Endothelial cell (in vitro differentiated cells): ENCODE measurements around the gene SGO1. TPM values are rescaled to one million over a fixed set of nuclear protein-coding genes. Genes with fewer than 3 reads are reported as not detected.

Source experiments
- DNase-seq: peaks from one replicate; pipeline ENCODE4 v3.0.0; 2021; ENCODE audit warnings: low spot score
- H3K27ac Mint-ChIP-seq: one replicate; pipeline ENCODE4 v1.8.0; 2021; ENCODE audit warnings: mixed read lengths, inconsistent platforms; ENCODE audit not compliant: unreplicated experiment
- H3K27me3 Mint-ChIP-seq: one replicate; pipeline ENCODE4 v1.8.0; 2021; ENCODE audit warnings: mild to moderate bottlenecking, moderate library complexity, mixed read lengths, inconsistent platforms; ENCODE audit not compliant: unreplicated experiment
- H3K36me3 Mint-ChIP-seq: one replicate; pipeline ENCODE4 v1.8.0; 2021; ENCODE audit warnings: mild to moderate bottlenecking, low read depth, mixed read lengths, inconsistent platforms; ENCODE audit not compliant: unreplicated experiment
- H3K4me1 Mint-ChIP-seq: one replicate; pipeline ENCODE4 v1.8.0; 2021; ENCODE audit warnings: mild to moderate bottlenecking, mixed read lengths, inconsistent platforms; ENCODE audit not compliant: unreplicated experiment
- H3K4me3 Mint-ChIP-seq: one replicate; pipeline ENCODE4 v1.8.0; 2021; ENCODE audit warnings: mild to moderate bottlenecking, mixed read lengths, inconsistent platforms; ENCODE audit not compliant: unreplicated experiment
- H3K9me3 Mint-ChIP-seq: one replicate; pipeline ENCODE4 v1.8.0; 2021; ENCODE audit warnings: mixed read lengths, inconsistent platforms; ENCODE audit not compliant: unreplicated experiment
- long read RNA-seq: library from polyadenylated mRNA; unstranded; transcript quantifications from one replicate; pipeline ENCODE4 v2.0.0, GENCODE V29; 2020; ENCODE audit not compliant: unreplicated experiment
- total RNA-seq: library from RNA; stranded (reverse); fragmentation: NEBNext Ultra II Directional; extraction: Animal tissue kit (Norgen Biotek cat#: 25700); gene quantifications from one replicate; pipeline ENCODE4 v1.2.1, GENCODE V29; 2021; ENCODE audit not compliant: unreplicated experiment
- TF ChIP-seq, protein P1 (sequence below): fragments of 200-600 bp; sonication (generic); IDR thresholded peaks from one replicate; pipeline ENCODE4 v1.5.0; 2021; ENCODE audit warnings: antibody characterized with exemption; ENCODE audit not compliant: unreplicated experiment

Gene SGO1
- total RNA-seq, result 8.1 TPM
- long read RNA-seq, partial matches to known transcripts, result 2 of 4 reads
- long read RNA-seq, other reads (novel, unspliced or antisense), result 2 of 4 reads

DNA sequence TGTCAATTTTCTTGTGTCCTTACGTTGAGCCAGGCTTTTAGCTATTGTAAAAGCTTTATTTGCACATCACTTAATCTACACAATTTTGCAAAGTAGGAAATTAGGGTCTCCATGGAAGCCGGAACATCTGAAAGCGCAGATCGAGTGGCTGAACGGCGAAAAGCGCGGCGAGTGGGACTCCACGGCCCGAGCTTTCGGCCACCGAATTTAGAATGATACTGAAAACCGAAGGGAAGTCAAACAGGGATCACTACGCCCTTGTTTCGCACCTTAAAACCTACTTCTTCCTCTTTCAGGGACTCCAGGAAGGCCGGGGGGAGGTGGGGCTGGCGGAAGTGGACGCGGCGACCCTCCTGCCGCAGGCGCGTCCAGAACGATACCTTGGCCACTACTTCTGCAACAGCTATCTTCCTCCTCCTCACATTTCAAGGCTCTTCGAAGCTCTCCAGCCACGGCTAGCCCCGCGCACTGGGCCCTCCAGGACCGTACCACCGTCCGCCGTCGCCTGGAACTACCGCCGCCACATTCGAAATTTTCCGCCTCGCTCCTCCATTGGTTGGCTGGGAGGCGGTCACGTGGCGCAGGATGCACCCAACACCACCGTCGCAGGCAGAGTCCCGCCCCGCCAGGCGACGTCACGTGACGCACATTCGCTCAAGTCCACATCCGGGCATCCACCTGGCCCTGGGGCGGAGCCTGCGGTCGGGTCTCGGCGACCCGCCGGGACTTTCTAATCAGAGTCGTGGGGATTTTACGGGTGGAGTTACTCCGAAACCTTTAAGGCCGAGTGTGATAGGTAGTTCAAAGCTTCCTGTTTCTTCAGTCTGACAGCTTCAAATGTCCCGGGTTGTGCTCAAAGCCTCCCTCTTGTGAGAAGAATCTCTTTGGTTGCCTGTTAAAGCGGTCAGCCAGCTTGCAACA is at the start of gene SGO1:
TSS of gene SGO1 (minus strand) at position 528 of the 921 bp plus-strand sequence. CDS start 2,179 bp downstream, outside the sequence.
- no peak within 1 kb of the TSS for H3K27ac Mint-ChIP-seq
- TF ChIP-seq, protein P1, sequence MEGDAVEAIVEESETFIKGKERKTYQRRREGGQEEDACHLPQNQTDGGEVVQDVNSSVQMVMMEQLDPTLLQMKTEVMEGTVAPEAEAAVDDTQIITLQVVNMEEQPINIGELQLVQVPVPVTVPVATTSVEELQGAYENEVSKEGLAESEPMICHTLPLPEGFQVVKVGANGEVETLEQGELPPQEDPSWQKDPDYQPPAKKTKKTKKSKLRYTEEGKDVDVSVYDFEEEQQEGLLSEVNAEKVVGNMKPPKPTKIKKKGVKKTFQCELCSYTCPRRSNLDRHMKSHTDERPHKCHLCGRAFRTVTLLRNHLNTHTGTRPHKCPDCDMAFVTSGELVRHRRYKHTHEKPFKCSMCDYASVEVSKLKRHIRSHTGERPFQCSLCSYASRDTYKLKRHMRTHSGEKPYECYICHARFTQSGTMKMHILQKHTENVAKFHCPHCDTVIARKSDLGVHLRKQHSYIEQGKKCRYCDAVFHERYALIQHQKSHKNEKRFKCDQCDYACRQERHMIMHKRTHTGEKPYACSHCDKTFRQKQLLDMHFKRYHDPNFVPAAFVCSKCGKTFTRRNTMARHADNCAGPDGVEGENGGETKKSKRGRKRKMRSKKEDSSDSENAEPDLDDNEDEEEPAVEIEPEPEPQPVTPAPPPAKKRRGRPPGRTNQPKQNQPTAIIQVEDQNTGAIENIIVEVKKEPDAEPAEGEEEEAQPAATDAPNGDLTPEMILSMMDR, result no peak
- no peaks in the 10 kb centered on the region for H3K9me3 Mint-ChIP-seq
- H3K27me3 Mint-ChIP-seq, result no peaks in the 10 kb centered on the region
- peak; percentile 99 for DNase-seq
- no peaks in the 10 kb centered on the region for H3K36me3 Mint-ChIP-seq
- no peak within 1 kb of the TSS for H3K4me3 Mint-ChIP-seq
- peaks cover 3% of the 10 kb centered on the region for H3K4me1 Mint-ChIP-seq

DNA sequence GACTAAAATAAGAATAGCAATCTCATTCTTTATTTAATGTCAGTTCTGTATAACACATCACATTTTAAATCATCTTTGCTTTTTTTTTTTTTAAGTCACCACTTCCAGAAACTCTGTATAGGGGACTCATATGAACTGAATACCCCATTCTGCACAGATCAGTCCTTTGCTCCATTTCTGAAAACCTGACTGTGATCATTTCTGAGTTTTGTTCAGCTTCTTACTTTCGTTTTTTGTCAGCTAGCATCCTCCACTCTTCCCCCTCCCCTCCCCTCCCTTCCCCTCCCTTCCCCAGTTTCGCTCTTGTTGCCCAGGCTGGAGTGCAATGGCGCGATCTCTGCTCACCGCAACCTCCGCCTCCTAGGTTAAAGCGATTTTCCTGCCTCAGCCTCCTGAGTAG is 49.8 kb upstream of the SGO1 start:
- H3K27me3 Mint-ChIP-seq, result no peaks in the 10 kb centered on the region
- TF ChIP-seq, protein P1, result no peak
- no peaks in the 10 kb centered on the region for H3K4me1 Mint-ChIP-seq
- H3K9me3 Mint-ChIP-seq, result no peaks in the 10 kb centered on the region
- DNase-seq, result no peak
- no peaks in the 10 kb centered on the region for H3K36me3 Mint-ChIP-seq
- H3K27ac Mint-ChIP-seq, result no peak overlapping the region
- no peak overlapping the region for H3K4me3 Mint-ChIP-seq

DNA sequence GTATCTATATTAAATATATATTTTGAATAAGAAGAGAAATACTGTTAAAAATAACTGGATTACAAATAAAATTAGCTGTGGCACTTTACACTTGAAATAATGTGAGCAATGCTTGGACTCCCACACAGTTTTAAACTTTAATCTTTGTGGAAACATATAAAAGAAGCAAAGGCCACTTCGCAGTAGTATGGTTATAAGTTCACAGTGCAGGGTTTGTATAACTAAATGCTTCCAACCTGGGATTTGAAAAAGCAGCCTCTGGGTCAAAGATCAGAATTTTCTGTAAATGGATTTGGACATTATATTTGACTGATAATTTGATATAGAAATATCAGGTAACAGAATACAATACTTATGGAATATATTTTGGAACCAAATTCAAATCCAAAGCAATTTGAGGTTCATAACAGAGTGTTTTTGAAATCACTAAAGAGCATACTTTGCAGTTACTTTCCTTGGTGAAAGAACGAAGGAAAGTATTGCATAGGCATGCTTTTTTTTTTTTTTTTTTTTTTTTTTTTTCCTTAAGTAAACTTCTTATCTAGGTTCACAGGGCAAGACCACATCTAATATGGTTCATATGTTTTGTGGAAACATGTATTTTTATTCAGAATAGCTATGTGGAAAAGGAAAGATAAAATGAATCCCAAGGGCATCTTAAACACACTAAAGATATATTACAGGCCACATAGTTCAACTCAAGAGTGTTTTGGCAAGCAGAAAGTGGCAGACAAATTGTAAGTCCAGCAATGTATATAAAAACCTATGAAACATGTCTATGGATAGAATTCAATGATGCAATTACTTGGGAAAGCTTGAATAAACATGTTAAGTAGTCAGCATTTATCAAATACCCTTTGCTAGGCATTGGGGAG is 47.1 kb upstream of the SGO1 start:
- H3K9me3 Mint-ChIP-seq, result no peaks in the 10 kb centered on the region
- DNase-seq, result no peak
- no peak overlapping the region for H3K4me3 Mint-ChIP-seq
- no peaks in the 10 kb centered on the region for H3K36me3 Mint-ChIP-seq
- H3K27me3 Mint-ChIP-seq, result no peaks in the 10 kb centered on the region
- TF ChIP-seq, protein P1, result no peak
- no peak overlapping the region for H3K27ac Mint-ChIP-seq
- no peaks in the 10 kb centered on the region for H3K4me1 Mint-ChIP-seq

DNA sequence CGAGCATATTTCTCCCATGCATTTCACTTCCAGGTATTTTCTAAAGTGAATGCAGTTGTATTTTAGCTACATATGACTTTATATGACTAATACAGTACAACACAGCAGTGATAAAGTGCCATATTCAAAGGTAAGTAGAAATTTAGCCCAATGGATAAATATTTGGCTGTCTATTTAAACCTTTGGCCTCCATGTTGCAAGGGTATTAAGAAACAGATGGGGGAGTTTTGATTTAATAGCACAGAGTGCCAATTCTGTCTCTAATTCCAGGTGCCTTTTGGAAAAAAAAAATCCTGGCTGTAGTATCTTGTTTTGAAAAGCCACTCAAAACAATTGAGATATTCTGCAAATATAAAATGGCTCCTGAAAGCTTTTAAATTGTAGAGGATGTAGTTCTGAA is 44.9 kb upstream of the SGO1 start:
- Mint-ChIP-seq H3K27ac (no peak overlapping the region), H3K4me1 (no peaks in the 10 kb centered on the region), H3K36me3 (no peaks in the 10 kb centered on the region), H3K9me3 (no peaks in the 10 kb centered on the region), H3K4me3 (no peak overlapping the region), H3K27me3 (no peaks in the 10 kb centered on the region)
- no peak for DNase-seq
- TF ChIP-seq, protein P1, result no peak
